Stimulated activated CD8-positive, alpha-beta memory T cell treated with anti-CD3 and anti-CD28 coated beads, Interleukin-2, amount 100 ng/mL, for 48 hours (primary cell): Measurements from ENCODE around the gene MAN1A1.
"Not testable (repeated sequence)": the region's sequence is repeated elsewhere in the genome, so short reads cannot be mapped to it uniquely, and the experiment has no call there.

ENCODE experiments used
- DNase-seq, 2 donors: peaks; one replicate each; pipeline ENCODE4 v3.0.0-alpha.2; 2020; ENCODE audit warnings: low read depth in 2 of 2

The MAN1A1 gene

GRCh38 chr6:119349361-119350201, at the start of gene MAN1A1:
Gene MAN1A1, minus strand, starts transcription at chr6:119349761. Its CDS starts 696 bp downstream, at chr6:119349065.
- peak; percentile 81 to 86 for DNase-seq

GRCh38 chr6:119395192-119395591, 45.6 kb upstream of the MAN1A1 start:
- DNase-seq = no peak

GRCh38 chr6:119390247-119390793, 40.8 kb upstream of the MAN1A1 start:
- DNase-seq = no peak

GRCh38 chr6:119385994-119386393, 36.4 kb upstream of the MAN1A1 start:
- DNase-seq = no peak

GRCh38 chr6:119384444-119384843, 34.9 kb upstream of the MAN1A1 start:
- DNase-seq = no peak

GRCh38 chr6:119379809-119380208, 30.2 kb upstream of the MAN1A1 start:
- no peak for DNase-seq

GRCh38 chr6:119377043-119377442, 27.5 kb upstream of the MAN1A1 start:
- not testable (repeated sequence) for DNase-seq

- DNase-seq = no peak
These were observed 20.5 kb upstream of the MAN1A1 start for GRCh38 chr6:119370080-119370479.

- DNase-seq = no peak
These were observed 19.4 kb upstream of the MAN1A1 start for GRCh38 chr6:119368921-119369320.

- DNase-seq = no peak
These were observed 11.6 kb upstream of the MAN1A1 start for GRCh38 chr6:119361209-119361608.

- DNase-seq = no peak
These were observed 10.8 kb upstream of the MAN1A1 start for GRCh38 chr6:119360262-119360915.

- DNase-seq = no peak
These were observed 6.3 kb upstream of the MAN1A1 start for GRCh38 chr6:119355890-119356289.

GRCh38 chr6:119355157-119355556, 5.6 kb upstream of the MAN1A1 start:
- no peak for DNase-seq

- no peak for DNase-seq
These were observed 4.1 kb upstream of the MAN1A1 start for GRCh38 chr6:119353696-119354095.

- DNase-seq = no peak
These were observed 2.4 kb upstream of the MAN1A1 start for GRCh38 chr6:119352001-119352400.

- no peak for DNase-seq
These were observed 1.4 kb upstream of the MAN1A1 start for GRCh38 chr6:119350952-119351372.

- DNase-seq = peak; percentile 18 to 28
These were observed 816 bp upstream of the MAN1A1 start for GRCh38 chr6:119350202-119350951.

- peak; percentile 3 to 7 for DNase-seq
These were observed 707 bp downstream of the MAN1A1 start for GRCh38 chr6:119348748-119349360.

- peak; percentile 32 to 36 for DNase-seq
These were observed 1.3 kb downstream of the MAN1A1 start for GRCh38 chr6:119348096-119348747.

- DNase-seq = peak; percentile 5 to 8
These were observed 2.0 kb downstream of the MAN1A1 start for GRCh38 chr6:119347466-119348095.

GRCh38 chr6:119346936-119347335, 2.6 kb downstream of the MAN1A1 start:
- DNase-seq = no peak
